Keratinocyte (primary cell): Measurements from ENCODE around the gene SHISA9.

Experiments
- CTCF ChIP-seq, 3 experiments: IDR thresholded peaks in 1 of 3; conservative IDR thresholded peaks in 1 of 3; optimal IDR thresholded peaks in 1 of 3; 2 replicates in 2 of 3; 3 replicates in 1 of 3; pipeline versions ENCODE3 to v1.5.1; 2011; ENCODE audit warnings: low read length in 3 of 3, mild to moderate bottlenecking in 3 of 3, moderate library complexity in 2 of 3, control low read depth in 1 of 3, inconsistent platforms in 1 of 3; ENCODE audit not compliant: insufficient read depth in 2 of 3; ENCODE audit errors: extremely low read depth in 1 of 3
- EZH2 ChIP-seq: IDR thresholded peaks from one replicate; pipeline ENCODE4 v1.6.1; 2012; ENCODE audit warnings: inconsistent platforms, mild to moderate bottlenecking, low read length, moderate library complexity

GRCh38 chr16:13099822-13100221 is 198.4 kb downstream of the SHISA9 start:
- TF ChIP-seq CTCF (optimal IDR thresholded peaks at IDR 0.05 in 1 of 3, IDR thresholded peaks at IDR 0.05 in 1 of 3, conservative IDR thresholded peaks at IDR 0.05 in 1 of 3; ENCODE audit: extremely low read depth in 1 of 3, insufficient read depth in 2 of 3, low read length in 3 of 3): no peak
- TF ChIP-seq EZH2: no peak
